ENCODE data around the gene MYBPH. TPM values are rescaled to one million over a fixed set of nuclear protein-coding genes. Genes with fewer than 3 reads are reported as not detected.

MYBPH gene
- total RNA-seq, 1 donor from 2014 or later, result not detected

DNA sequence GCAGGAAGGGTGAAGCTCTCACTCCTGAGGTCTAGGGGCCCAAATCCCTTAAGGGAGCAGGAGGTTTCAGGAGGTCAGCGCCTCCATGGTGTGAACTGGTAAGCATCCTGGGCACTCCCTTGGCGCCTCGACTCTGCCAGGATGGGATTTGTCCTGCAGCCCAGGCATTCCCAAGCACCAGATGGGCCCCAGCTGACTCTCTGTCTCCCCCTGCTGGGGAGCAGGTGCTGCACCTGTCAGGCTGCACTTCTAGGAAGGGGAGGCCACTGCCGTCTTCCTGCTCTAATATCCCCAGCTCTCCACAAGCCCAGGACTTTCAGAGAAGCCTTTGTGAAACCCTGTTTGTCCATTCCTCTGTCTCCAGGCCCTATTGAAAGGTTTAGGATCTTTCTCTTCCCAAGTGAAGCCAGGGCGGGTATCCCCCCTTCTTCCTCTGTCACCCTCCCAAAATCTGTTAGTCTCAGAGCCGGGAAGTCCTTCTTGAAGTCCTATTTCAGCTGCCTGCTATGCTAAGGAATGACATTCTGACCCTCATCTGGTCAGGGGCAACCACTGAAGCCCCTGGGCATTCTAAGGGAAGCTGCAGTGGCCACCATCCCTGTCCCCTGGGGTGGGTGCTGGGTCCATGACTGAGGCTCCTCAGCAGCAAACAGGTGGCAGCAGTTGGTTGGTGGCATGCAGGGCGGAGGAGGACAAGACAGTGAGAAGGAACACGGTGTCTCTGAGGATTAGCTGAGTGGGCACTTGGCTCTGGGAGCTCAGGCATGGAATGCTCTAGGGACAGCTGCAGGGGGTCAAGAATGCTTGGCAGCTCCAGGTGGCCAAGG is 3.2 kb downstream of the MYBPH start:
- peak; percentile 59 for DNase-seq (ENCODE audit: low spot score, unreplicated experiment)
- Mint-ChIP-seq H3K36me3 (ENCODE audit: insufficient read depth) (no peaks in the 10 kb centered on the region), H3K4me3 (ENCODE audit: low read depth) (no peak overlapping the region), H3K4me1 (ENCODE audit: low read depth) (no peaks in the 10 kb centered on the region), H3K27me3 (peaks cover 50% of the 10 kb centered on the region), H3K9me3 (ENCODE audit: low read depth) (no peaks in the 10 kb centered on the region), H3K27ac (no peak overlapping the region)
- TF ChIP-seq, protein P1, sequence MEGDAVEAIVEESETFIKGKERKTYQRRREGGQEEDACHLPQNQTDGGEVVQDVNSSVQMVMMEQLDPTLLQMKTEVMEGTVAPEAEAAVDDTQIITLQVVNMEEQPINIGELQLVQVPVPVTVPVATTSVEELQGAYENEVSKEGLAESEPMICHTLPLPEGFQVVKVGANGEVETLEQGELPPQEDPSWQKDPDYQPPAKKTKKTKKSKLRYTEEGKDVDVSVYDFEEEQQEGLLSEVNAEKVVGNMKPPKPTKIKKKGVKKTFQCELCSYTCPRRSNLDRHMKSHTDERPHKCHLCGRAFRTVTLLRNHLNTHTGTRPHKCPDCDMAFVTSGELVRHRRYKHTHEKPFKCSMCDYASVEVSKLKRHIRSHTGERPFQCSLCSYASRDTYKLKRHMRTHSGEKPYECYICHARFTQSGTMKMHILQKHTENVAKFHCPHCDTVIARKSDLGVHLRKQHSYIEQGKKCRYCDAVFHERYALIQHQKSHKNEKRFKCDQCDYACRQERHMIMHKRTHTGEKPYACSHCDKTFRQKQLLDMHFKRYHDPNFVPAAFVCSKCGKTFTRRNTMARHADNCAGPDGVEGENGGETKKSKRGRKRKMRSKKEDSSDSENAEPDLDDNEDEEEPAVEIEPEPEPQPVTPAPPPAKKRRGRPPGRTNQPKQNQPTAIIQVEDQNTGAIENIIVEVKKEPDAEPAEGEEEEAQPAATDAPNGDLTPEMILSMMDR (IDR thresholded peaks at IDR 0.05; ENCODE audit: unreplicated experiment), result peak; percentile 81

DNA sequence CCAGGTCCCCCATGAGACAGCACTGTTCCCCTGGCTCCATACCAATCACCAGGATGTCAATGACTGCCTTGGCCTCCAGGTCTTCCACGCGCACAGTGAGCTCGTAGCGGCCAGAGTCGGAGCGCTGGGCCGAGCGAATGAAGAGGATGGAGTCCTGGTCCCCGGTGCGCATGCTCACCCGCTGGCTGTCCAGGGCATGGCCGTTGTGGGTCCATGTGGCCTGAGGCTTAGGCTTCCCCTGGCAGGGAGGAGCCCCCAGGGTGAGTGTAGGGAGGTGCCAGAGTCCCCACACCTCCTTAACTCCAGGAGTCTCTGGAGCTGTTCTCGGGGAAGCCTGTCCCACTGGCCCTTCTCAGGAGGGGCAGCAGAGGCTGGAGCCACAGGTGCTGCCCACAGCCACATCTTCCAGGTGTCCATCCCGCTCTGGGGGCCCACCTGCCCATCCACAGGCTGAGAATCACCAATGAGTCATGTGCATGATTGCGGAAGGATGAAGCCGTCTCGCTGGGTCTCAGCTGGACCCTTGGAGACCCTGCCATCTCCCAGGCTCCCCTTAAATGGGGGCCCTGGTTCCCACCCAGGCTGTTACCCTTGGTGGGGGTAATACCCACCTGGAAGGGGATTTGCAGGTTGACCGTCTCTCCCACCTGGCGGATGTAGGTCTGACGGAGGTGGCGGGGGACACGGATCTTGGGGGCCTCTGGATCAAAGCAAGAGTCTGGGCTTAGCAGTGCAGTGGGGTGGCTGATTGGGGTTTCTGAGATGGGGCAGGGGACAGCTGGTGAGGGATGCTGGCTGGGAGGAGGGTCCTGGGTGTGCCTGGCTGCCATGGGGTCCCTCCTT is 4.1 kb downstream of the MYBPH start:
- no peak overlapping the region for H3K4me3 Mint-ChIP-seq (ENCODE audit: low read depth)
- TF ChIP-seq, protein P1 (IDR thresholded peaks at IDR 0.05; ENCODE audit: unreplicated experiment), result no peak
- H3K9me3 Mint-ChIP-seq (ENCODE audit: low read depth), result no peaks in the 10 kb centered on the region
- DNase-seq (ENCODE audit: low spot score, unreplicated experiment), result no peak
- H3K4me1 Mint-ChIP-seq (ENCODE audit: low read depth), result no peaks in the 10 kb centered on the region
- no peak overlapping the region for H3K27ac Mint-ChIP-seq
- peaks cover 43% of the 10 kb centered on the region for H3K27me3 Mint-ChIP-seq
- no peaks in the 10 kb centered on the region for H3K36me3 Mint-ChIP-seq (ENCODE audit: insufficient read depth)

DNA sequence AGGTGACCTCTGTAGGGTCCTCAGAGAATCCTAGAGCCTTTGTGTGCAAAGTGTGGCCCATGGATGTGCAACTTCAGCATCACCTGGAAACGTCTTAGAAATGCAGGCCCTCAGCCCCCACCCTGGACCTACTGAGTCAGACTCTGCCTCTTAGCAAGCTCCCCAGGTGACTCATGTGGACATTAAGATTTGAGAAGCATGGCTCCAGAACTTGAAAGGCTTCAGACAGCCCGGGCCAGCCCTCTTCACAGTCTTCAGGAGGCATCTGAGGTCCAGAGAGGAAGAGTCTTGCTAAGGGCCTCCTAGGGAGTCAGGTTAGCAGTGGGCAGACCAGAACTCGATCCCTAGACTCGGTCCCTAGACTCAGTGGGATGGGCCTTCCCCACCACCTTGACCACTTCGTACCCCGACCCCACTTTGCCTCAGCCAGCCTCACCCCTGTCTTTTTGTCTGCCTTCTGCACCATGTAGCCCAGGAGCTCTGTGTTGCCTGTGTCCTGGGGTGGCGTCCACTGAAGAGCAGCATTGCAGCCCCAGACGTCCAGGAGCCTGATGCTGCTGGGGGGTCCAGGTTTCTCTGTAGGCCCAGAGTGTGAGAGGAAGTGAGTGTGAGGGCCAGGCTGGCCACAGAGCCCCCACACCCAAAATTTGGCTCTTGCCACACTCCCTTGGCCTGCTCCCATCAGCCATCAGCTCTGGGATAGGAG is 4.8 kb downstream of the MYBPH start:
- Mint-ChIP-seq H3K27me3 (peaks cover 43% of the 10 kb centered on the region), H3K36me3 (ENCODE audit: insufficient read depth) (no peaks in the 10 kb centered on the region), H3K9me3 (ENCODE audit: low read depth) (no peaks in the 10 kb centered on the region), H3K4me3 (ENCODE audit: low read depth) (no peak overlapping the region), H3K4me1 (ENCODE audit: low read depth) (no peaks in the 10 kb centered on the region), H3K27ac (no peak overlapping the region)
- DNase-seq (ENCODE audit: low spot score, unreplicated experiment), result no peak
- TF ChIP-seq, protein P1 (IDR thresholded peaks at IDR 0.05; ENCODE audit: unreplicated experiment), result no peak

DNA sequence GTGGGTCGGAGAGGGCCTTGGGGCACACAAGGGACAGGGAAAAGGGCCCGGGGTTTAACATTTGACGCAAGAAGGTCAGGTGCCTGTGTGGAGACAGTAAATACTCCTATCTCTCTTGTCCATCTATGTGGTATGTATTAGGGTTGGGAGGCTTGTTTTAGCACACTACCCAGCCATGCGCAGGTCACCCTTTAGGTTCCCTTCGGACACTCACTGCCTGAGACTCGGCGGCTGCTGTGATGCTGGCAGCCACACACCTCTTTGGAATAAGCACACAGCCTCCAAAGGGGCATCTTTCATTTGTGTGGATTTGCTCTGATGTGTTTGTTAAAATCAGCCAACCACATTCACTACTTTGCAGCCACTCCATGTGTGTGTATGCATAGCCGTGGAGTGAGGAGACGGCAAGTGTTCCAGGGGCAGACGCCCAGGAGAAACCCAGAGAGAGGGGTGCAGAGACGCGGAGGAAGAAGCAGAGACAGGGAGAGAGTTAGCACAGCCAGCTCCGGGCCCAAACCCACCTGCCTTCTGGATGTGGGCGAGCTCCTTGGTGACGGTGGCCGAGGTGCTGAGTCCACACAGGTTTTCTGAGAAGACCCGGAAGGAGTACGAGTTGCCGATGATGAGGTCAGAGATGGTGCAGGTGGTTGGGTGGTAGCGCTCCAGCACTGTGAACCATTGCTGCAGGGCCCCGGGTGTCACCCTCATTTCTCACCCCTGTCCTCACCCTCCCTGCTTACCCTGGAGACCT is 5.7 kb downstream of the MYBPH start:
- H3K4me3 Mint-ChIP-seq (ENCODE audit: low read depth), result no peak overlapping the region
- no peaks in the 10 kb centered on the region for H3K36me3 Mint-ChIP-seq (ENCODE audit: insufficient read depth)
- no peak for DNase-seq (ENCODE audit: low spot score, unreplicated experiment)
- TF ChIP-seq, protein P1 (IDR thresholded peaks at IDR 0.05; ENCODE audit: unreplicated experiment), result no peak
- H3K4me1 Mint-ChIP-seq (ENCODE audit: low read depth), result no peaks in the 10 kb centered on the region
- H3K9me3 Mint-ChIP-seq (ENCODE audit: low read depth), result no peaks in the 10 kb centered on the region
- H3K27me3 Mint-ChIP-seq, result peaks cover 50% of the 10 kb centered on the region
- H3K27ac Mint-ChIP-seq, result no peak overlapping the region
